Right lobe of liver (tissue), 4 donors: ENCODE measurements around the gene SCAP.

Experiments
- POLR2A ChIP-seq: fragments of 450-650 bp; IDR thresholded peaks from one replicate; pipeline ENCODE4 v1.6.1; 2017; ENCODE audit warnings: antibody characterized with exemption, mild to moderate bottlenecking
- TF ChIP-seq, protein P1 (sequence below), 4 donors: fragments of 200-600 bp in 3 of 4; fragments of 450-650 bp in 1 of 4; IDR thresholded peaks; one replicate each; pipeline versions ENCODE4 v1.5.1 to v1.8.0; 2016 to 2022; ENCODE audit warnings: antibody characterized with exemption in 4 of 4, mild to moderate bottlenecking in 2 of 4
- donor health status: DM: no; HTN: no; CAD: no.
- donor health status: DM: no; HTN: no; CAD: no.
- donor health status: DM: no; HTN: yes; CAD: no.

DNA sequence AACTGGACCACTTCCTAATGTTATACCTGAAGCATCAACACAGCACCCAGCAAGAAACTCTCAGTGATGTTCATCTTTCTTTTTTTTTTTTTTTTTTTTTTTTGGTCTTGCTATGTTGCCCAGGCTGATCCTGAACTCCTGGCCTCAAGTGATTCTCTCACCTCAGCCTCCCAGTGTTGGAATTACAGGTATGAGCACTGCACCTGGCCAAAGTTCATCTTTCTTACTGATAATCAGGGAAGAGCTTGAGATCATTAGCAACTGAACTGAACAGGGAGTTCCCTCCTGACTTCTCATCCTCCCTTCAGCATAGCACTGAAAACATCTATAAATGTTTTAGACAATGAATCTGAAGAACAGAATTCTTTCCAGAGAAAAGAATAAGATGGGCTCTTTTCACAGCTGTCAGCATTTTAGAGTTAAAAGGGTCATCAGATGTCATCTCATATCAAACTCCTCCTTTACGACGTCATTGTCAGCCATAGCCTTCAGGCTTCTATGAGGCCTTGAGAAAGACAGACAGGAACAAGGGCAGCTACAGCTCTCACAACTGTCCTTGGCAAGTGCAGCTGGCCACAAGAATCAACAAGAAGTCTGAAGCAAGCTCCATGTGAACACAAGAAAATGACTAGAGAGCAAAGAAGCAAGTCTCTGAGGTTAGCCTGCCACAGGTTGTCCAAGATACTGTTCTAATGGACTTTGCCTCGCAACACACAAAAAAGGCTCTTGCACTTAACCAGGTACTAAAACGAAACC lies 33.8 kb downstream of the SCAP start:
- TF ChIP-seq, protein P1, sequence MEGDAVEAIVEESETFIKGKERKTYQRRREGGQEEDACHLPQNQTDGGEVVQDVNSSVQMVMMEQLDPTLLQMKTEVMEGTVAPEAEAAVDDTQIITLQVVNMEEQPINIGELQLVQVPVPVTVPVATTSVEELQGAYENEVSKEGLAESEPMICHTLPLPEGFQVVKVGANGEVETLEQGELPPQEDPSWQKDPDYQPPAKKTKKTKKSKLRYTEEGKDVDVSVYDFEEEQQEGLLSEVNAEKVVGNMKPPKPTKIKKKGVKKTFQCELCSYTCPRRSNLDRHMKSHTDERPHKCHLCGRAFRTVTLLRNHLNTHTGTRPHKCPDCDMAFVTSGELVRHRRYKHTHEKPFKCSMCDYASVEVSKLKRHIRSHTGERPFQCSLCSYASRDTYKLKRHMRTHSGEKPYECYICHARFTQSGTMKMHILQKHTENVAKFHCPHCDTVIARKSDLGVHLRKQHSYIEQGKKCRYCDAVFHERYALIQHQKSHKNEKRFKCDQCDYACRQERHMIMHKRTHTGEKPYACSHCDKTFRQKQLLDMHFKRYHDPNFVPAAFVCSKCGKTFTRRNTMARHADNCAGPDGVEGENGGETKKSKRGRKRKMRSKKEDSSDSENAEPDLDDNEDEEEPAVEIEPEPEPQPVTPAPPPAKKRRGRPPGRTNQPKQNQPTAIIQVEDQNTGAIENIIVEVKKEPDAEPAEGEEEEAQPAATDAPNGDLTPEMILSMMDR (IDR thresholded peaks at IDR 0.05): no peak
- no peak for TF ChIP-seq POLR2A
